Measurements from ENCODE around the gene SOX5.
"Not testable (repeated sequence)": the region's sequence is repeated elsewhere in the genome, so short reads cannot be mapped to it uniquely, and the experiment has no call there.

Gene SOX5

DNA sequence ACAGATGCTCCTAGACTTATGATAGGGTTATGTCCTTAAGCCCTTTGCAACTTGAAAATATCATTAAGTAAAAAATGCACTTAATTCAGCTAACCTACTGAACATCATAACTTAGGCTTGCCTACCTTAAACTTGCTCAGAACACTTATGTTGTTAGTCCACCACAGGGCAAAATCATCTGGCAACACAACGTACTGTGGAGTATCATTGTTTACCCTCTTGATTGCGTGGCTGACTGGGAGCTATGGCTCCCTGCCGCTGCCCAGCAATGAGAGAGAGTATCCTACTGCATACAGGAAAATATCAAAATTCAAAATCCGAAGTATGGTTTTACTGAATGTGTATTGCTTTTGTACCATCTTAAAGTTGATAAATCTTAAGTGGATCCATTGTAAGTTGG lies 105.5 kb downstream of the SOX5 start:
- DNase-seq (ENCODE audit: low read depth, low spot score), result no peak

DNA sequence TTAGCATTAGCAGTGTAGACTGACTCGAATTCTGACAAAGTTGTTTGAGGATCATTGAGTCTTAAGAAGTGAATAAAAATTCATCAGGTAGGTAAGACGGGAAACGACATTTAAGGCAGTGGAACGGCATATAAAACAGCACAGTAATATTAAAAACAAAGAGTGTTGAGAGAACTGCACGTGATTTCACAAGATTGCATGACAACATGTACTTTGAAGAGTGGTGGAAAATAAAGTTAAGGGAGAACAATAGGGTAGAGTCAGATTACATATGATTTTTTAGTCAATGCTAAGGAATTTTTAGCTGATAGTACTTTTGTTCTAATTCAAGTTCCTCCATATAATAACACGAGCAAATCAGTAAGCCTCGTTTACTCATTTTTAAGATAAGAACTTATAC lies 115.4 kb downstream of the SOX5 start:
- no peak for DNase-seq (ENCODE audit: low read depth, low spot score)

DNA sequence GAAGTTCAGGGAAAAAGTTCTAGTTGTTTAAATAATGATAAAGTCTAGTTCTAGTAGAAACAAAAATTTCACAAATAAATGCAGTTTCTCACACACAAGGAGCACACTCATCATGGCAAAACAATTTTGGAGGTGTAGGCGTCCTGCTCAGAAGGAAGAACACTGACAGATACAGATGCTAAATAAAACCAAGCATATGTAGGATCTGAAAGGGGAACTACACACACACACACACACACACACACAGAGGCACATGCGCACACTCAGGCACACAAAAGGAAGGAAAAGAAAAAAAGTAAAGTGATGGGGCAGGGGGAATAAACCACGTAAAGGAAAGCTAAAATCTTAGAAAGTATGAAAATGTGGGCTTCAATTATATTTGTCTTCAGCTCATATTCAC lies 117.7 kb downstream of the SOX5 start:
- DNase-seq (ENCODE audit: low read depth, low spot score), result no peak

DNA sequence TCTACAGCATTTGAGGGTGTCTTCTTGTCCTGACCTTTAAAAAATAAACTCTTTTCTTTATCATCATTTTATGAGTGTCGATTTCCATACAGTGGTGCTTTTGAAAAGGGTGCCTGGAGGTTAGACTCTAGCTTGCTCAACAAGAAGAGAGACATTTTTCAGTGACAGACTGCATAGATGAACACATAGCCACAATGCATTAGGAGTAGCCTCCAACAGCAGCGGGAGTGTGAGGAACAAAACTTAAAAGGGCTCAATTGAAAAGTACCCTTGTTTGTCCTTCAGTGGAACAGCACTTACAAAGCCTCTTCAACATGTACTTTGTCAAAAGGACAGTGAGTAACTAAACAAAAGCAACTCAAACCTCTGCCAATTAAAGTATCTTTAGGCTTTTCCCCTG lies 119.3 kb downstream of the SOX5 start:
- no peak for DNase-seq (ENCODE audit: low read depth, low spot score)

DNA sequence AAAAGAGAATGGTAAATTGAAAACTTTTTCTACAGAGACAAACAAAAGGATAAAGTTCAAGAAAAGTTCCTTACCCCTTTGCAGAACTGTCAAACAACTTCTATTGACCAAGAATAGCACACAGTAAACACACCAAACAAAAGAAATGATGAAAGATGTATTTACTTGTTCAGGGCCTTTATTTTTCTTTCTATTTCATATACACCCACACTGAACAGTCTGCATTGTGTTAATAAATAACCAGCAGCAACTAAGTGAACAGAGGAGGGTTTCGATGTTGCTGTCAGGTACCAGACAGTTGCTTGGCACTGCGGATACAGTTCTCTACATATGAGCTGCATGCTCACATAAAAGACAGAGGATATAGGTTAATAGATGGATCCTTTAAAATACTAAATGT lies 122.1 kb downstream of the SOX5 start:
- DNase-seq (ENCODE audit: low read depth, low spot score), result no peak

DNA sequence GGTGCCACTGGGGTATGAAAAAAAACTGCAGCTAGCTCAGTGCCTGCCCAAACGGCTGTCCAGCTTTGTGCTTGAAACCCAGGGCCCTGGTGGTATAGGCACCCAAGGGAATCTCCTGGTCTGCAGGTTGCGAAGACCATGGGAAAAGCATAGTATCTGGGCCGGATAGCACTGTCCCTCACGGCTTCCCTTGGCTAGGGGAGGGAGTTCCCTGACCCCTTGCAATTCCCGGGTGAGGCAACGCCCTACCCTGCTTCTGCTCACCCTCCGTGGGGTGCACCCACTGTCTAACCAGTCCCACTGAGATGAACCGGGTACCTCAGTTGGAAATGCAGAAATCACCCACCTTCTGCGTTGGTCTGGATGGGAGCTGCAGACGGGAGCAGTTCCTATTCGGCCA lies 124.3 kb downstream of the SOX5 start:
- not testable (repeated sequence) for DNase-seq (ENCODE audit: low read depth, low spot score)

DNA sequence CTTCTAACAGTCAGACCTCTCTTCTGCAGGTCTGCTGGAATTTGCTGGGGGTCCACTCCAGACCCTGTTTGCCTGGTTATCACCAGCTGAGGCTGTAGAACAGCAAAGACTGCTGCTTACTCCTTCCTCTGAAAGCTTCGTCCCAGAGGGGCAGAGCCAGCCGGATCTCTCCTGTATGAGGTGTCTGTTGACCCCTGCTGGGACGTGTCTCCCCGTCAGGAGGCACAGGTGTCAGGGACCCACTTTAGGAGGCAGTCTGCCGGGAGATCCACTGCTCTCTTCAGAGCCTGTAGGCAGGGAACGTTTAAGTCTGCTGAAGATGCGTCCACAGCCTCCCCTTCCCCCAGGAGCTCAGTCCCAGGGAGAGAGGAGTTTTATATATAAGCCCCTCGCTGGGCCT lies 125.1 kb downstream of the SOX5 start:
- DNase-seq (ENCODE audit: low read depth, low spot score), result no peak

DNA sequence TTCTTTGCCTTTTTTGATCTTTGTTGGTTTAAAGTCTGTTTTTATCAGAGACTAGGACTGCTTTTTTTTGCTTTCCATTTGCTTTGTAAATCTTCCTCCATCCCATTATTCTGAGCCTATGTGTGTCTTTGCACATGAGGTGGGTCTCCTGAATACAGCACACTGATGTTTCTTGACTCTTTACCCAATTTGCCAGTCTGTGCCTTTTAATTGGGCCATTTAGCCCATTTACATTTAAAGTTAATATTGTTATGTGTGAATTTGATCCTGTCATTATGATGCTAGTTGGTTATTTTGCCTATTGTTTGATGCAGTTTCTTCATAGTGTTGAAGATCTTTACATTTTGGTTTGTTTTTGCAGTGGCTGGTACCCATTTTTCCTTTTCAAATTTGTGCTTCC lies 126.6 kb downstream of the SOX5 start:
- DNase-seq (ENCODE audit: low read depth, low spot score), result not testable (repeated sequence)

DNA sequence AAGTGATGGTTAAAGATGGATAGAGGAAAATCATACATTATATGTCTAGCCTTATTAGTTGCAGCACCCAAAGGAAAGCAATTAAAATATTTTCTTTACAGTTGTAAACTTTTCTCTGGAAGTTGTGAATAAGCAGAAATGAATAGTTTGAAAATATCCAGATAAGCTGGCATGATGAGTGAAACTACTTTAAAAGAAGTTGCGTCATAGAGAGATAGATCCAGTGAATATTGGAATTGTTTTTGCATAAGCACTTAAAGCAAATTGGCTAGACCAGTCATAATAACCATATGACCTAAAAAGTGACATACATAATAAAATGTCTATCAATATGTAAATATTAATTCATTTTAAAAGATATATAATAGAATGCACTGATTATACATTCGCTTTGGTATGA lies 132.1 kb downstream of the SOX5 start:
- DNase-seq (ENCODE audit: low read depth, low spot score), result no peak

DNA sequence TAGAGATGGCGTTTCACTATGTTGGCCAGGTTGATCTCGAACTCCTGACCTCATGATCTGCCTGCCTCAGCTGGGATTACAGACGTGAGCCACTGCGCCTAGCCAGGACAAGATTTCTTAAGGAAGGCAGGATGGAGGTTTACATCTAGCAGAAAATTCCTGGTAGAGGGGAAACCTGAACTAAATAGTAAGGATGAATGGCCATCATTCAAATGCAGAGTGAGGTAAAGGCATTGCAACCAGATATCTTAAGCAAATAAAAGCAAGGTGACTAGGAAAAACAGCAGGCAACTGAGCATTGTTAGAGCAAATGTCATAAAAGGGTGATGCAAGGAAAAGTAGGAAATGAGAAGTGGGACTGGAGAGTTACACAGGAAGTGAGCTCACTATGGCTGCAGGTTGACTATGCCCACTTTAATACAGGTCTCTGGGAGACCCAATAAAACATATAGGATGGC lies 133.0 kb downstream of the SOX5 start:
- no peak for DNase-seq (ENCODE audit: low read depth, low spot score)

DNA sequence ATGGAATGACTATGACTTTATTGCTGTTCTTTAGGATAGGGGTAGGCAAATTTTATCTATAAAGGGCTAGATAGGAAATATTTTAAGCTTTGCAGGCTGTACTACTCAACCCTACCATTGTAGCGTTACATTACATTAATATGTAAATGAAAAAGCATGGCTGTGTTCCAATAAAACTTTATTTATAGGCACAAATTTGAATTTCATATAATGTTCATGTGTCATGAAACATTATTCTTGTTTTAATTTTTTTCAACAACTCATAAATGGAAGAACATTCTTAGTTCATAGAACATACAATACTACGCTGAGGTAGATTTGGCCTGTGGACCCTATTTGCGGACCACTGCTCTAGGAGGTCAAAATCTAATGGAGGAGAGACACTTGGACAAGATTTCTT lies 133.7 kb downstream of the SOX5 start:
- DNase-seq (ENCODE audit: low read depth, low spot score), result no peak

DNA sequence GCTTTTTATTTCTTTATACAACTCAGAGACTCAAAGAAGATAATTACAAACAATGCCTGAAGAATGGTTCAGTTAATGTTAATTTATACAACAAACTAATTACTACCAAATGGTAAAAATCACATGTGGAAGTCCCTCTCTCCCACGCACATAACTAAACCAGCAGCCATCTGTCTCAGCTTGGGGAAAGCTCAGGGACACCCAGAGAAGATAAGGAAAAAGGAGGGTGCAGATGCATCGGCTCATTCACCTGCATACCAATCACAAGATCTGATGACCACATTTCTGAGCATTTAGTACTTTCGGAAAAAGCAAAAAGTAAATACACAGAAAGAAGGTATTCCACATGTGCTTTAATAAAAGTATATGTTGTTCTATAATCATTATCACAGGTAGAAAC lies 136.3 kb downstream of the SOX5 start:
- DNase-seq (ENCODE audit: low read depth, low spot score), result no peak

DNA sequence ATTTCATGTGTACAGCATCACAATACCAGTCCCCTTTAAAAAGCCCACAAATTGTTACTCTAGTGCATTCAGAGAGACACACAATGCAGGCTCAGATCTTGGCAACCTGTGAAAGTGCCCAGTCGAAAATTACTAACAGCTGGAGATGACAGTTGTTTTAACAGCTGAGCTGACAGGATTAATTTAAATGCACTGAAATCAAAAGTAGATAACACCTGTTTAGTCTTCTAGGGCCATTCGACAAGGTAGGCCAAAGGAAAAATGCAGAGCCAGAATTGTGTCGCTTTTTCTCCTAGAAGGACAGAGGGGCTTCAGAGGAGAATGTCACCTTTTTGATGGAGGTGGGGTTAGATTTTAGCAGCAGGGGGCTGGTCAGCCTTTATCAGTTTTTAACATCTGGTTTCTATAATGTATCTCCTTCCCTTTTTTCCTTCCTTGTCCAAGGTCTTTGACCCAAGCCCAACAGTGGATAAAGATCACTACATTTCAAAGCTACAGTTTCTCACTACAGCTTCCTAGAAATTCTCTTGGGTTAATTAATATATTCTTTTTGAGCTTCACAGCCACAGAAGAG lies 139.1 kb downstream of the SOX5 start:
- DNase-seq (ENCODE audit: low read depth, low spot score), result no peak

DNA sequence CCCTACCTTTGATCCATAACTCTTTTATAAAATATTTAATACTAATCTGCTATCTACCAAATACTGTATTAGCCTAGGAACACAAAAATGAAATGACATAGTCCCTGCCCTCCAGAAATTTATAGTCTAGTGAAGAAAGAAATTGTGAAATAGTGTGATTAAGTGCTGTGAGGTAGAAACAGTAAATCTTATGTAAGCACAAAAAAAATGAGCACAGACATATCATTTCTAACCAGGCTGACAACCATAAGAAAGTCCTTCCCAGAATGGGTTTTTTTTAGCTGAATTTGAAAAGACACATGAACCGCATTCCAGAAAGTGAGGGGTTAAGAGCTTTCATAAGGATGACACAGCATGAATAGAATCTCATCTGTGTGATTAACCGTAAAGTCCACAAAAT lies 145.9 kb downstream of the SOX5 start:
- no peak for DNase-seq (ENCODE audit: low read depth, low spot score)

DNA sequence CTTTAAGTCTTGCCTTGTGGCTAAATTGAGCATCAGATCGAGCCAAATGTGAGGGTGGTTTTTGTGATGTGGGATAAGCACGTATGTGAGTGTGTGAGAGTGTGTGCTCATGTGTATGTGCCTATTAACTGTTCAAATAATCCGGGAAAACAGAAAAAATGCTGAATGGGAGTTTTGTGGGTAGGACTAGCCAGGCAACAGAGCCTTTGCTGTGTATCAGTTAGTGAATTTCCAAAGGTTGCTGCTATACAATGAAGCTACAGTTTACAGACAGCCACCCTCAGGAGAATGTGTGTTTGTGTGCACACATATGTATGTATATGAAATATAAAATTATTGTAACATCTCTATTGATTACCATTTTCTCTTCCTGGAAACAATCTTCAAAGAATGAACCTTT lies 154.0 kb downstream of the SOX5 start:
- DNase-seq (ENCODE audit: low read depth, low spot score), result no peak

DNA sequence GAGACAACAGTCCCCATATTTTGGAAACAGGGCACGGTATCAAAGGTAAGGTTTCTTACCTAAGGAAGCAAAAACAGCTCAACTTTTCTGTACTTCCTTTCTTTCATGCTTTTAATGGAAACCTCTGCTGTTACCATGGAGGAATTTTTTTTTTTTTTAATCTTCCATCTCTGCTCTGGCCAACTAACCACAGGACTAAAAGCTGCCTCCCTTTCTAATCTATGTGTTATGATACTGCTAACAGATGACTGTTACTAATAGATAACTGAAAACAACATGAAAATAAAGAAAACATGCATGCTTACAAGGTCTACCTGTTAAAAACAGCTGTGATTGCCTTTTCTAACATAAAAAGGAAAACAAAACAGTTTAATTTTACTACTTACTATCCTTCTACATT lies 168.4 kb downstream of the SOX5 start:
- DNase-seq (ENCODE audit: low read depth, low spot score), result no peak

DNA sequence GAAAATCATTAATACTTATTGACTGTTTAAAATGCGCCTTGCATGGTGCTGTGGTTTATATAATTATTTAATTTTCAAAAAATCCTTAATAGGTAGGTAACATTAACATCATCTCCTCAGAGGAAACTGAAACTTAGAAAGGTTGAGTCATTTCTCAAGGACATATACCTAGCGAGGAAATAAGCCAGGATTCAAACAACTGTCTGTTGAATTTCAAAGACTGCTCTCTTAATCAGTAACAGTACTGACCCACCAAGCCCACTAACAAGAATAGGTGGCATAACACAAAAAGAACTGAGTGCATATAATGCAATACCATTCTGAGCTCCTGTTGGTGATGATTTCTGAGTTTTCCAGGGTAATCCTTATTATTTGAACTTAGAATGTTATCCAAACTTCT lies 174.3 kb downstream of the SOX5 start:
- DNase-seq (ENCODE audit: low read depth, low spot score), result no peak

DNA sequence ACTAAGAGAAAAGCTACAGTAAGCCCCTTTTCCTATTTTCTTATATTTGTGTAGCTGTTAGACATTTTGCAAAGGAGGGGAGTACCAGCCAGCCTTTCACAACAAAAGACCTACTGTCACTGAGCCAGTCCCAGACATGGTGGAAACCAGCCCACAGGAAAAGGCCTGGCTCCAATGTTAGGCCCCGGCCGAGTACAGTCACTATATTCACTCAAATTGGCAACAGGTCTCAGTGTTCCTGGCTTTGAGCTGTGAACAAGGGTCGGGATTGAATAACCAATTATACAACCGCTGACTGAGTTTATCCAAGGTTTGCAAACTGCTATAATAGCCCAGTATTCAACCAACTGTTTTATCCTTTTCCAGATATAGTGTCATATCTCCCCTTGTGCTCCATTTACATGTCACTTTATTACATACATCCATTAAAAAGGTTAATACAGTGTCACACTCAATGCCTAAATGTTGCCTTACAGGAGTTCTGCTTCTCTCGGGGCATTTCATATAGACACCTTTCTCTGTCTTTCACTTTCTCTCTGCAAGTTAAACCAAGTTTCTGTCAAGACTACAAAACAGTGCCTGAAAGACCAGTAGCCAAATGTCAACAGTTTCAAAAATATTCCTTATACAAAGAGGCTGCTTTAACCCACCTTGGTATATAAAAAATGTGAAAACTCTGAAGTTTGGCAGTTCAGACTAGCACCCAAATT lies 178.1 kb downstream of the SOX5 start:
- no peak for DNase-seq (ENCODE audit: low read depth, low spot score)

DNA sequence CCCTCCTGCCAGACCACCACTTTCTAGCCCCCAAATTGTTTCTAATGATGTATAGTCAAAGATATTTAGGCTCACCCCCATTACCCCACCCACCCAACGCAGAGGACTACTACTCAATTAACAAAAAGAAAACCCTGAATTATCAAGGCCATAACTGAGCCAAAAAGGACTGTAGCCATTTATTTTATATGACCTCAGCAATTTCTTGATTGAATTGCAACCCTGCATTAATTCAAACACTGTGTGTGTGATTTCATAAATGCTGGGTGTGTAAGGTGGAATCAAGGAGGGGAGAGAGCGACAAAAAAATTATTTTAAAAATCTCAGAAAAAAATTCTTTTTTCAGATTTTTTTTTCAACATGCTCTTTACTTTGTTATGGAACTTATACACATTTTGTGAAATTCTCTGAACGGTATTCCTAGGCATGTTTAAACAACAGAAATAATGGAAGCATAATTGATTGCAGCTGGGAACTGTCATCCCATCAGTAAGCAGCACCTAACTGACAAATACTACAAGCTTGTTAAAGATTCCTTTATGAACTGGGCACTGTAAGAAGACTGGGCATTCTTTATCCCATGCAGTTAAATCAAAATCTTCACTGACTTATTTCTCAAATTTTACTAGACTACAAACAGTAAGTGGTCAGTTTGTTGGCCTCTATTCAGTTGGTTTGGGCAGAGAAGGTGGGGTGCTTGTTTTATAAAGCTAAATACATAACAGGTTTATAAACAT lies 179.1 kb downstream of the SOX5 start:
- no peak for DNase-seq (ENCODE audit: low read depth, low spot score)

DNA sequence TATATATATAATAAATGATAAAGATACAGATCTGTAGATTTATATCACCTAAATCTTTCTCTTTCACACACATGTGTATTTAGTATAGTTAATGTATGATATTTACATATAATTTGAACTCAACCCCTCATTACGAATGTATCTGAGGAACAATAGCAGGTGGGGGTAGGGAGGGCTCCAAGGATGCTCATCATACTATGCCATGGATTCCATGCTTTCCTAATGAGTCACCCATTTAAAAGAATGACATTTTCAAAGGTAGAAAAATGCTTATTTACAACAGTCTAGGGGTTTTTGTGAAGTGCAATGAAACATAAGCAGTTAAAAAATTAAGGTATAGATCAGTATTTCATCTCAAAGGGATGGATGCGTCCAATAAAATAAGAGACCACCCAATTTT lies 181.6 kb downstream of the SOX5 start:
- DNase-seq (ENCODE audit: low read depth, low spot score), result no peak

DNA sequence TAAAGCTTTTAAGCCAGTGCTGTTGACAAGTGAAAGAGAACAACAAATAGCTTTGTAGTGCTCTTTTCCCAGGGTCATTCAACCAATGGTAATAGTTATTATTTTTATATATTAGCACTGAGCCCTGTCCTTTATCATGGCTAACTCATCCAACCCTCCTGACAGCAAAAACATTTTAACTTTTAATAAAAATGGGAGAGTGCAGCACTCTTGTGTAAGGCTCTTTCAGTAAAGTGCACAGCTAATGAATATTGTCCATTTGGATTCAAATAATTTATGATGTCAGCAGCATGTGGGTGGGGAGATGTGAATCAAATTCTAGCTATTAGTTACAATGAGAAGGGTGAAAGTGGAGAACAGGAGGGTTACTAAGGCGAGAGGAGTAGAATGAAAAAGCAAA lies 185.7 kb downstream of the SOX5 start:
- no peak for DNase-seq (ENCODE audit: low read depth, low spot score)

DNA sequence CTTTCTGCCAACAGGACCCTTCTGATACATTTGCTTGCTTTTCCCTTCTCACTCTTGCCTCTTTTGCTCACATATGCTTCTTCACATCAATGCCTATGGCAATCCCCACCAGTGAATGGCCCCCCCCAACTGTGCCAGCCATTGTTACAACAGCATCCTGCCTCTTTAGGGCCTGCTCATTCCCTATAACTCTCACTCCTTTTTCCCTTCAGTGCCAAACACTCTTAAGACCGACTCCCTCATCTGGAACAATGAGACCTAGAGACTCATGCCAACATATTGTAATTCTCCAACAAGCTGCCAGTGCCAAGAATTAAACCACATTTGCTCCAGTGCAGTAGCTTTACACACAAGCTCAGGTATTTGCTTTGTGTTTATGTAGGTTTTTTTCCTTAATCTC lies 189.0 kb downstream of the SOX5 start:
- DNase-seq (ENCODE audit: low read depth, low spot score), result no peak

DNA sequence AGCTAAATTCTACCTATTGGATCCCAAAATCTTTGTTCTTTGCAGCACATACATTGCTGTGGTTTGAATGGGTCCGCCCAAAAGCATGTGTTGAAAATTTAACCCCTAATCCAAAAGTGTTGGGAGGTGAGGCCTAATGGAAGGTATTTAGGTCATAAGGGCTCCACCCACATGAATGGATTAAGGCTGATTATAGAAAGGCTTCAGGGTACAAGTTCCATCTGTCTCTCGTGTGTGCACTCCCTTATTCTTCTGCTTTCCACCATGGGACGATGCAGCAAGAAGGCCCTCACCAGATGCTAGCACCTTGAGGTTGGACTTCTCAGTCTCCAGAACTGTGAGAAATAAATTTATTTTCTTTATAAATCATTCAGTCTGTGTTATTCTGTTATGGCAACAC lies 190.9 kb downstream of the SOX5 start:
- DNase-seq (ENCODE audit: low read depth, low spot score), result no peak

All from activated naive CD8-positive, alpha-beta T cell treated with anti-CD3 and anti-CD28 coated beads, Interleukin-2, amount 50 U/mL, for 16 hours (primary cell).